A549 (cell line): ENCODE results near the gene DOCK9. TPM values are rescaled to one million over a fixed set of nuclear protein-coding genes. Genes with fewer than 3 reads are reported as not detected.
"Not testable (repeated sequence)": the region's sequence is repeated elsewhere in the genome, so short reads cannot be mapped to it uniquely, and the experiment has no call there.

Experiments used
- ATAC-seq, 2 experiments: fragments of 200-7000 bp in 1 of 2; fragments of >200 bp in 1 of 2; cut with Nextera tagmentation in 1 of 2; cut with Tn5 transposase in 1 of 2; 3 replicates each; pipeline versions ENCODE4 v1.8.0 to v1.9.1; 2018 to 2020; ENCODE audit warnings: mild to moderate bottlenecking in 1 of 2, moderate library complexity in 1 of 2
- CTCF ChIA-PET: fragments of 300-600 bp; sonication (Branson Sonifier 250); formaldehyde crosslinking; extraction: SDS; loops from one replicate; lab custom pipeline; 2021; ENCODE audit warnings: antibody characterized with exemption, inconsistent platforms; lab: Yijun Ruan, JAX
- POLR2A ChIA-PET: fragments of 350-600 bp; formaldehyde crosslinking; extraction: SDS; loops from one replicate; lab custom pipeline; 2021; ENCODE audit warnings: antibody characterized with exemption, inconsistent platforms; lab: Yijun Ruan, JAX
- DNase-seq, 2 experiments: peaks; one replicate each; pipeline versions ENCODE4 v3.0.0 to v3.0.0-alpha.2; 2011 to 2016; ENCODE audit warnings: low read depth in 1 of 2, low spot score in 1 of 2
- FAIRE-seq: peaks from 2 replicates; lab custom pipeline; 2011; peaks lifted over from hg19 to GRCh38; lab: Jason Lieb, UNC
- H3K27ac ChIP-seq, 2 experiments: fragments of >200 bp; sonication (Bioruptor Twin); formaldehyde crosslinking; 3 replicates each; pipeline ENCODE4 v1.5.1; 2016 to 2017
- H3K4me1 ChIP-seq: fragments of >200 bp; sonication (Bioruptor Twin); formaldehyde crosslinking; 3 replicates; pipeline ENCODE4 v1.6.1; 2016
- H3K4me2 ChIP-seq: fragments of >200 bp; sonication (Bioruptor Twin); formaldehyde crosslinking; 3 replicates; pipeline ENCODE4 v1.6.1; 2016
- H3K4me3 ChIP-seq: fragments of >200 bp; sonication (Bioruptor Twin); formaldehyde crosslinking; 3 replicates; pipeline ENCODE4 v1.5.1; 2016
- H3K9me3 ChIP-seq: fragments of >200 bp; sonication (Bioruptor Twin); formaldehyde crosslinking; 3 replicates; pipeline ENCODE4 v1.6.1; 2016
- BHLHE40 ChIP-seq: IDR thresholded peaks from 2 replicates; pipeline ENCODE4 v1.6.1; 2012; ENCODE audit warnings: low read depth, low read length, inconsistent platforms
- CBX8 ChIP-seq: fragments of 200-600 bp; sonication (generic); IDR thresholded peaks from 2 replicates; pipeline ENCODE4 v1.6.1; 2016
- CHD2 ChIP-seq: fragments of 150-350 bp; IDR thresholded peaks from 2 replicates; pipeline ENCODE4 v1.6.1; 2014; ENCODE audit warnings: low read length; ENCODE audit not compliant: partially characterized antibody
- EHF ChIP-seq: fragments of 250-450 bp; sonication (Bioruptor Pico); IDR thresholded peaks from 2 replicates; pipeline ENCODE4 v1.5.0; 2020; ENCODE audit warnings: mild to moderate bottlenecking
- EP300 ChIP-seq, 2 experiments: fragments of >200 bp; sonication (Bioruptor Twin); formaldehyde crosslinking; IDR thresholded peaks; 2 replicates in 1 of 2; 3 replicates in 1 of 2; pipeline ENCODE4 v1.6.1; 2016 to 2017
- ESRRA ChIP-seq: fragments of 150-350 bp; IDR thresholded peaks from 2 replicates; pipeline ENCODE4 v1.6.1; 2014; ENCODE audit warnings: mild to moderate bottlenecking, low read length, borderline replicate concordance
- HOXA7 ChIP-seq: fragments of 250-450 bp; sonication (Bioruptor Pico); IDR thresholded peaks from 2 replicates; pipeline ENCODE4 v1.5.0; 2020; ENCODE audit warnings: mild to moderate bottlenecking, moderate library complexity
- HOXB13 ChIP-seq: fragments of 250-450 bp; sonication (Bioruptor Pico); IDR thresholded peaks from 2 replicates; pipeline ENCODE4 v1.5.0; 2020; ENCODE audit warnings: low read depth, mild to moderate bottlenecking, moderate library complexity
- JUN ChIP-seq, 2 experiments: fragments of >200 bp; sonication (Bioruptor Twin); formaldehyde crosslinking; IDR thresholded peaks; 2 replicates in 1 of 2; 3 replicates in 1 of 2; pipeline ENCODE4 v1.6.1; 2016 to 2017
- KDM5A ChIP-seq: fragments of 200-600 bp; sonication (generic); IDR thresholded peaks from 2 replicates; pipeline ENCODE4 v1.6.1; 2016; ENCODE audit warnings: antibody characterized with exemption, mild to moderate bottlenecking
- MYC ChIP-seq: IDR thresholded peaks from 2 replicates; pipeline ENCODE4 v1.6.1; 2012; ENCODE audit warnings: mild to moderate bottlenecking, inconsistent platforms, low read length, improper control_type of control experiment, borderline replicate concordance
- NFE2L2 ChIP-seq: fragments of 150-350 bp; conservative IDR thresholded peaks from 2 replicates; pipeline ENCODE4 v1.6.1; 2014; ENCODE audit warnings: low read length
- NPAS2 ChIP-seq: fragments of 250-450 bp; sonication (Bioruptor Pico); IDR thresholded peaks from 2 replicates; pipeline ENCODE4 v1.8.0; 2022; ENCODE audit warnings: mild to moderate bottlenecking, moderate library complexity, borderline replicate concordance
- PHF8 ChIP-seq: fragments of 200-600 bp; sonication (generic); IDR thresholded peaks from 2 replicates; pipeline ENCODE4 v1.6.1; 2016; ENCODE audit warnings: low read depth, mild to moderate bottlenecking, antibody characterized with exemption, moderate library complexity, borderline replicate concordance
- POLR2A ChIP-seq: IDR thresholded peaks from 2 replicates; pipeline ENCODE4 v1.6.1; 2012; ENCODE audit warnings: mild to moderate bottlenecking, low read length
- POLR2AphosphoS2 ChIP-seq: conservative IDR thresholded peaks from 2 replicates; pipeline ENCODE4 v1.6.1; 2012; ENCODE audit warnings: low read length, improper control_type of control experiment, inconsistent platforms
- RAD21 ChIP-seq, 2 experiments: fragments of >200 bp in 1 of 2; sonication (Bioruptor Twin) in 1 of 2; formaldehyde crosslinking in 1 of 2; IDR thresholded peaks in 1 of 2; conservative IDR thresholded peaks in 1 of 2; 2 replicates in 1 of 2; 3 replicates in 1 of 2; pipeline ENCODE4 v1.6.1; 2012 to 2018; ENCODE audit warnings: inconsistent platforms in 1 of 2
- RARB ChIP-seq: fragments of 250-450 bp; sonication (Bioruptor Pico); IDR thresholded peaks from 2 replicates; pipeline ENCODE4 v1.8.0; 2021; ENCODE audit warnings: mild to moderate bottlenecking, moderate library complexity
- RCOR1 ChIP-seq: fragments of 150-350 bp; IDR thresholded peaks from 2 replicates; pipeline ENCODE4 v1.6.1; 2014; ENCODE audit warnings: antibody characterized with exemption, low read length, low read depth
- RNF2 ChIP-seq: fragments of 200-600 bp; sonication (generic); IDR thresholded peaks from 2 replicates; pipeline ENCODE4 v1.6.1; 2016; ENCODE audit warnings: low read depth, mild to moderate bottlenecking, antibody characterized with exemption, moderate library complexity, borderline replicate concordance
- SREBF2 ChIP-seq: fragments of 450-650 bp; IDR thresholded peaks from 2 replicates; pipeline ENCODE4 v1.6.1; 2014; ENCODE audit warnings: mild to moderate bottlenecking, moderate library complexity
- TFCP2L1 ChIP-seq: fragments of 250-450 bp; sonication (Bioruptor Pico); IDR thresholded peaks from 2 replicates; pipeline ENCODE4 v1.5.0; 2021; ENCODE audit warnings: mild to moderate bottlenecking
- ZC3H11A ChIP-seq: fragments of 450-650 bp; IDR thresholded peaks from 2 replicates; pipeline ENCODE4 v1.6.1; 2014; ENCODE audit warnings: antibody characterized with exemption, mild to moderate bottlenecking
- WGBS: methylation state at CpG from one replicate; pipeline ENCODE4 v1.1.6; 2017; ENCODE audit errors: missing lambda C conversion rate; 5-methylcytosine and 5-hydroxymethylcytosine counted together
- polyA plus RNA-seq, 4 experiments: library from polyadenylated mRNA; depleted of rRNA in 3 of 4; stranded (reverse); fragments of >200 nt; fragmentation: RNase III in 1 of 4; extraction: RNeasy Plus Mini Kit Qiagen cat#74134 plus additional on column Dnase treatment in 1 of 4; gene quantifications; 2 replicates in 3 of 4; 3 replicates in 1 of 4; pipeline ENCODE4 v1.2.3, GENCODE V29; 2011 to 2017
- TF ChIP-seq, protein P1 (sequence below): IDR thresholded peaks from 2 replicates; pipeline ENCODE4 v1.6.1; 2012
- TF ChIP-seq, protein P2 (sequence below): fragments of 250-450 bp; sonication (Bioruptor Pico); IDR thresholded peaks from 2 replicates; pipeline ENCODE4 v1.5.0; 2021; ENCODE audit warnings: mild to moderate bottlenecking, moderate library complexity, borderline replicate concordance
- TF ChIP-seq, protein P3 (sequence below): fragments of 200-600 bp; sonication (generic); IDR thresholded peaks from 2 replicates; pipeline ENCODE4 v1.6.1; 2016; ENCODE audit warnings: antibody characterized with exemption, mild to moderate bottlenecking, moderate library complexity
- TF ChIP-seq, protein P4 (sequence below): fragments of >200 bp; sonication (Bioruptor Twin); formaldehyde crosslinking; IDR thresholded peaks from 3 replicates; pipeline ENCODE4 v1.6.1; 2016
- TF ChIP-seq, protein P5 (sequence below): IDR thresholded peaks from 2 replicates; pipeline ENCODE4 v1.6.1; 2012

DOCK9 gene
- polyA plus RNA-seq, 2 of the 4 experiments (the other 2 are of a cell fraction) = 34.0 to 43.9 TPM

DNA sequence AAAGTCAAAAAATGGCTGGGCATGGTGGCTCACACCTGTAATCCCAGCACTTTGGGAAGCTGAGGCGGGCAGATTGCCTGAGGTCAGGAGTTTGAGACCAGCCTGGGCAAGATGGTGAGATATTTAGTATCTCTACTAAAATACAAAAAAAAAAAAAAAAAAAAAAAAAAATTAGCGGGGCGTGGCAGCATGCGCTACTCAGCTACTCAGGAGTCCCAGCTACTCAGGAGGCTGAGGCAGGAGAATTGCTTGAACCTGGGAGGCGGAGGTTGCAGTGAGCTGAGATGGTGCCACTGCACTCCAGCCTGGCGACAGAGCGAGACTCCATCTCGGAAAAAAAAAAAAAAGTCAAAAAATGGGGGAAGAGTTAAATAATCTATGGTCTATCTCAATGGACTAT lies 83.0 kb downstream of the DOCK9 start:
- H3K4me2 ChIP-seq, ATAC-seq, H3K4me1 ChIP-seq, H3K27ac ChIP-seq, DNase-seq, POLR2A ChIA-PET, H3K9me3 ChIP-seq, H3K4me3 ChIP-seq, FAIRE-seq: not testable (repeated sequence)
- CTCF ChIA-PET = interaction anchor here (0.6 kb wide), 1 partner anchor 39 kb away, joined by 3 read pairs; no protein-coding TSS in a partner anchor
- 92% methylated on average over 8 of the region's 8 CpGs for WGBS

DNA sequence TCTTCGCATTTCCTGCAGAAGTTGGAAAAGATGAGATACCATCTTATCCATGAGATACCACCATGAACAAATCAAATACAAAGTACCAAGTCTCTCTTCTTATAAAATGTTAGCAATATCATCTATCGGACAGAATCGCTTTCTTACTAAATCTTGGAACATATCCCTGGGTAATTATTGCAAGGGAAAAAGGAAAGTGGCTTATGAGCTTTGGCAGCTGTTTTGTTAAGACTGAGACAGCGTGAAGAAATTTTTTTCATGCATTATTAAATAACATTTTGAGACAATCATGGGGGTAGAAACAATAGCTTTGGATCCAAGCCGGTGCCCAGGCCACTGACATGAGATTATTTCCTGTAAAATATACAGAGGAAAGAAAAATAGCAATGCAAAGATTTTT lies 84.5 kb downstream of the DOCK9 start:
- Histone ChIP-seq H3K4me3 (no peak overlapping the region), H3K27ac (no peak overlapping the region), H3K4me1 (no peaks in the 10 kb centered on the region), H3K9me3 (no peaks in the 10 kb centered on the region), H3K4me2 (no peak overlapping the region)
- ATAC-seq (no peak), FAIRE-seq (no peak), DNase-seq (no peak)
- TF ChIP-seq, protein P1, sequence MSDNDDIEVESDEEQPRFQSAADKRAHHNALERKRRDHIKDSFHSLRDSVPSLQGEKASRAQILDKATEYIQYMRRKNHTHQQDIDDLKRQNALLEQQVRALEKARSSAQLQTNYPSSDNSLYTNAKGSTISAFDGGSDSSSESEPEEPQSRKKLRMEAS = no peak
- TF ChIP-seq EHF (CRISPR knock-in tag) = no peak
- no peak for TF ChIP-seq HOXB13 (CRISPR knock-in tag)
- TF ChIP-seq NFE2L2 = no peak
- TF ChIP-seq RAD21 (conservative IDR thresholded peaks at IDR 0.05 in 1 of 2, IDR thresholded peaks at IDR 0.05 in 1 of 2) = no peak
- TF ChIP-seq KDM5A = no peak
- TF ChIP-seq, protein P2, sequence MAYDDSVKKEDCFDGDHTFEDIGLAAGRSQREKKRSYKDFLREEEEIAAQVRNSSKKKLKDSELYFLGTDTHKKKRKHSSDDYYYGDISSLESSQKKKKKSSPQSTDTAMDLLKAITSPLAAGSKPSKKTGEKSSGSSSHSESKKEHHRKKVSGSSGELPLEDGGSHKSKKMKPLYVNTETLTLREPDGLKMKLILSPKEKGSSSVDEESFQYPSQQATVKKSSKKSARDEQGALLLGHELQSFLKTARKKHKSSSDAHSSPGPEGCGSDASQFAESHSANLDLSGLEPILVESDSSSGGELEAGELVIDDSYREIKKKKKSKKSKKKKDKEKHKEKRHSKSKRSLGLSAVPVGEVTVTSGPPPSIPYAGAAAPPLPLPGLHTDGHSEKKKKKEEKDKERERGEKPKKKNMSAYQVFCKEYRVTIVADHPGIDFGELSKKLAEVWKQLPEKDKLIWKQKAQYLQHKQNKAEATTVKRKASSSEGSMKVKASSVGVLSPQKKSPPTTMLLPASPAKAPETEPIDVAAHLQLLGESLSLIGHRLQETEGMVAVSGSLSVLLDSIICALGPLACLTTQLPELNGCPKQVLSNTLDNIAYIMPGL (CRISPR knock-in tag) = no peak
- no peak for TF ChIP-seq RARB (CRISPR knock-in tag)
- TF ChIP-seq NPAS2 = no peak
- TF ChIP-seq TFCP2L1 (CRISPR knock-in tag) = no peak
- TF ChIP-seq CHD2 = no peak
- TF ChIP-seq BHLHE40 = no peak
- no peak for TF ChIP-seq EP300 (IDR thresholded peaks at IDR 0.05)
- TF ChIP-seq POLR2AphosphoS2 = no peak
- TF ChIP-seq, protein P3, sequence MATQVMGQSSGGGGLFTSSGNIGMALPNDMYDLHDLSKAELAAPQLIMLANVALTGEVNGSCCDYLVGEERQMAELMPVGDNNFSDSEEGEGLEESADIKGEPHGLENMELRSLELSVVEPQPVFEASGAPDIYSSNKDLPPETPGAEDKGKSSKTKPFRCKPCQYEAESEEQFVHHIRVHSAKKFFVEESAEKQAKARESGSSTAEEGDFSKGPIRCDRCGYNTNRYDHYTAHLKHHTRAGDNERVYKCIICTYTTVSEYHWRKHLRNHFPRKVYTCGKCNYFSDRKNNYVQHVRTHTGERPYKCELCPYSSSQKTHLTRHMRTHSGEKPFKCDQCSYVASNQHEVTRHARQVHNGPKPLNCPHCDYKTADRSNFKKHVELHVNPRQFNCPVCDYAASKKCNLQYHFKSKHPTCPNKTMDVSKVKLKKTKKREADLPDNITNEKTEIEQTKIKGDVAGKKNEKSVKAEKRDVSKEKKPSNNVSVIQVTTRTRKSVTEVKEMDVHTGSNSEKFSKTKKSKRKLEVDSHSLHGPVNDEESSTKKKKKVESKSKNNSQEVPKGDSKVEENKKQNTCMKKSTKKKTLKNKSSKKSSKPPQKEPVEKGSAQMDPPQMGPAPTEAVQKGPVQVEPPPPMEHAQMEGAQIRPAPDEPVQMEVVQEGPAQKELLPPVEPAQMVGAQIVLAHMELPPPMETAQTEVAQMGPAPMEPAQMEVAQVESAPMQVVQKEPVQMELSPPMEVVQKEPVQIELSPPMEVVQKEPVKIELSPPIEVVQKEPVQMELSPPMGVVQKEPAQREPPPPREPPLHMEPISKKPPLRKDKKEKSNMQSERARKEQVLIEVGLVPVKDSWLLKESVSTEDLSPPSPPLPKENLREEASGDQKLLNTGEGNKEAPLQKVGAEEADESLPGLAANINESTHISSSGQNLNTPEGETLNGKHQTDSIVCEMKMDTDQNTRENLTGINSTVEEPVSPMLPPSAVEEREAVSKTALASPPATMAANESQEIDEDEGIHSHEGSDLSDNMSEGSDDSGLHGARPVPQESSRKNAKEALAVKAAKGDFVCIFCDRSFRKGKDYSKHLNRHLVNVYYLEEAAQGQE = no peak
- TF ChIP-seq JUN (IDR thresholded peaks at IDR 0.05) = no peak
- ChIA-PET POLR2A (no interaction called here), CTCF (interaction anchor here (1.1 kb wide), 1 partner anchor 9 kb away, joined by 3 read pairs; no protein-coding TSS in a partner anchor)
- 95% methylated on average over 5 of the region's 5 CpGs for WGBS

DNA sequence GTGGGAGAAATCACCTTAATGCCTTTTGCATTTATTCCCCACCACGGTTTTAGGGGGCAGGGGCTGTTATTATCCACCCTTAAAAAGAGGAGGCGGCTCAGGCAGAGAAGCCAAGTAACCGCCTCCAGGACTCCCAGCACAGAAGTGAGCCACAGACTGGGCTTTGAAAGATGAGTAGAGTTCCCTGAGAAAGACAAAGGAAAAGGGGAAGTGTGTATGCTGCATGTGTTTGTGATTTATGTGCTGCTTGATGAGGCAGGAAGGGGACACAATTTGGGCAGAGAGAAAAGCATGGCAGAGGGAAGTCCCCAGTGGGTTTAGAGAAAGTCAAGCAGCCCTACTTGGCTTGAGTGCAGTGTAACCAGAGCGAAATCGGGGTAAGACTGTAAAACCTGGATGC lies 85.0 kb downstream of the DOCK9 start:
- Histone ChIP-seq H3K4me1 (no peaks in the 10 kb centered on the region), H3K4me3 (no peak overlapping the region), H3K27ac (no peak overlapping the region), H3K9me3 (no peaks in the 10 kb centered on the region), H3K4me2 (no peak overlapping the region)
- POLR2A ChIA-PET = no interaction called here
- no peak for DNase-seq
- WGBS = 79% methylated on average over 5 of the region's 5 CpGs
- CTCF ChIA-PET = interaction anchor here (1.1 kb wide), 1 partner anchor 9 kb away, joined by 3 read pairs; no protein-coding TSS in a partner anchor
- FAIRE-seq = no peak
- ATAC-seq = no peak
- TF ChIP-seq PHF8 (no peak), CBX8 (no peak), RAD21 (conservative IDR thresholded peaks at IDR 0.05 in 1 of 2, IDR thresholded peaks at IDR 0.05 in 1 of 2) (no peak), ZC3H11A (no peak), RCOR1 (no peak), POLR2AphosphoS2 (no peak), HOXA7 (no peak), NPAS2 (no peak), RNF2 (no peak), ESRRA (no peak), MYC (no peak), SREBF2 (no peak), POLR2A (no peak)
- TF ChIP-seq, protein P4, sequence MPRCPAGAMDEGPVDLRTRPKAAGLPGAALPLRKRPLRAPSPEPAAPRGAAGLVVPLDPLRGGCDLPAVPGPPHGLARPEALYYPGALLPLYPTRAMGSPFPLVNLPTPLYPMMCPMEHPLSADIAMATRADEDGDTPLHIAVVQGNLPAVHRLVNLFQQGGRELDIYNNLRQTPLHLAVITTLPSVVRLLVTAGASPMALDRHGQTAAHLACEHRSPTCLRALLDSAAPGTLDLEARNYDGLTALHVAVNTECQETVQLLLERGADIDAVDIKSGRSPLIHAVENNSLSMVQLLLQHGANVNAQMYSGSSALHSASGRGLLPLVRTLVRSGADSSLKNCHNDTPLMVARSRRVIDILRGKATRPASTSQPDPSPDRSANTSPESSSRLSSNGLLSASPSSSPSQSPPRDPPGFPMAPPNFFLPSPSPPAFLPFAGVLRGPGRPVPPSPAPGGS = no peak
- TF ChIP-seq, protein P5, sequence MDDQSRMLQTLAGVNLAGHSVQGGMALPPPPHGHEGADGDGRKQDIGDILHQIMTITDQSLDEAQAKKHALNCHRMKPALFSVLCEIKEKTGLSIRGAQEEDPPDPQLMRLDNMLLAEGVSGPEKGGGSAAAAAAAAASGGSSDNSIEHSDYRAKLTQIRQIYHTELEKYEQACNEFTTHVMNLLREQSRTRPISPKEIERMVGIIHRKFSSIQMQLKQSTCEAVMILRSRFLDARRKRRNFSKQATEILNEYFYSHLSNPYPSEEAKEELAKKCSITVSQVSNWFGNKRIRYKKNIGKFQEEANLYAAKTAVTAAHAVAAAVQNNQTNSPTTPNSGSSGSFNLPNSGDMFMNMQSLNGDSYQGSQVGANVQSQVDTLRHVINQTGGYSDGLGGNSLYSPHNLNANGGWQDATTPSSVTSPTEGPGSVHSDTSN = no peak
